Measurements from ENCODE around the gene ZNF638.

ZNF638 gene

GRCh38 chr2:71347517-71347916 lies 15.9 kb downstream of the ZNF638 start:
- TF ChIP-seq CTCF (IDR thresholded peaks at IDR 0.05; ENCODE audit: low read depth, low read length) = no peak
- no peak for DNase-seq
- H3K36me3 ChIP-seq = peaks cover 60% of the 10 kb centered on the region
- no peaks in the 10 kb centered on the region for H3K27me3 ChIP-seq (ENCODE audit: insufficient read depth, low read depth, severe bottlenecking)
- no peak overlapping the region for H3K4me3 ChIP-seq (ENCODE audit: low read depth, low read length)
- no peaks in the 10 kb centered on the region for H3K9me3 ChIP-seq (ENCODE audit: severe bottlenecking)
- no peak overlapping the region for H3K27ac ChIP-seq

- Histone ChIP-seq H3K27me3 (ENCODE audit: insufficient read depth, low read depth, severe bottlenecking) (no peaks in the 10 kb centered on the region), H3K9me3 (ENCODE audit: severe bottlenecking) (no peaks in the 10 kb centered on the region), H3K36me3 (peaks cover 68% of the 10 kb centered on the region), H3K4me3 (ENCODE audit: low read depth, low read length) (no peak overlapping the region), H3K27ac (no peak overlapping the region)
- no peak for DNase-seq
- TF ChIP-seq CTCF (IDR thresholded peaks at IDR 0.05; ENCODE audit: low read depth, low read length) = no peak
These were observed 16.7 kb downstream of the ZNF638 start for GRCh38 chr2:71348302-71348701.

- no peak for DNase-seq
- TF ChIP-seq CTCF (IDR thresholded peaks at IDR 0.05; ENCODE audit: low read depth, low read length) = no peak
- peaks cover 74% of the 10 kb centered on the region for H3K36me3 ChIP-seq
- H3K4me3 ChIP-seq (ENCODE audit: low read depth, low read length) = no peak overlapping the region
- H3K27ac ChIP-seq = no peak overlapping the region
- no peaks in the 10 kb centered on the region for H3K27me3 ChIP-seq (ENCODE audit: insufficient read depth, low read depth, severe bottlenecking)
- H3K9me3 ChIP-seq (ENCODE audit: severe bottlenecking) = no peaks in the 10 kb centered on the region
These were observed 21.7 kb downstream of the ZNF638 start for GRCh38 chr2:71353248-71353647.

- no peak overlapping the region for H3K4me3 ChIP-seq (ENCODE audit: low read depth, low read length)
- H3K9me3 ChIP-seq (ENCODE audit: severe bottlenecking) = no peaks in the 10 kb centered on the region
- TF ChIP-seq CTCF (IDR thresholded peaks at IDR 0.05; ENCODE audit: low read depth, low read length) = no peak
- H3K27ac ChIP-seq = no peak overlapping the region
- H3K27me3 ChIP-seq (ENCODE audit: insufficient read depth, low read depth, severe bottlenecking) = no peaks in the 10 kb centered on the region
- peaks cover 80% of the 10 kb centered on the region for H3K36me3 ChIP-seq
- no peak for DNase-seq
These were observed 27.5 kb downstream of the ZNF638 start for GRCh38 chr2:71358931-71359671.

- no peak for TF ChIP-seq CTCF (IDR thresholded peaks at IDR 0.05; ENCODE audit: low read depth, low read length)
- Histone ChIP-seq H3K27me3 (ENCODE audit: insufficient read depth, low read depth, severe bottlenecking) (no peaks in the 10 kb centered on the region), H3K36me3 (peaks cover 94% of the 10 kb centered on the region), H3K9me3 (ENCODE audit: severe bottlenecking) (no peaks in the 10 kb centered on the region), H3K27ac (no peak overlapping the region), H3K4me3 (ENCODE audit: low read depth, low read length) (no peak overlapping the region)
- DNase-seq = no peak
These were observed 28.9 kb downstream of the ZNF638 start for GRCh38 chr2:71360434-71360975.

GRCh38 chr2:71361631-71362030 lies 30.0 kb downstream of the ZNF638 start:
- H3K27ac ChIP-seq = no peak overlapping the region
- no peaks in the 10 kb centered on the region for H3K9me3 ChIP-seq (ENCODE audit: severe bottlenecking)
- peaks cover 99% of the 10 kb centered on the region for H3K36me3 ChIP-seq
- DNase-seq = no peak
- TF ChIP-seq CTCF (IDR thresholded peaks at IDR 0.05; ENCODE audit: low read depth, low read length) = no peak
- H3K4me3 ChIP-seq (ENCODE audit: low read depth, low read length) = no peak overlapping the region
- H3K27me3 ChIP-seq (ENCODE audit: insufficient read depth, low read depth, severe bottlenecking) = no peaks in the 10 kb centered on the region

Data from WERI-Rb-1 (cell line).